H1 (cell line): ENCODE data around the gene TMEM44. TPM values are rescaled to one million over a fixed set of nuclear protein-coding genes. Genes with fewer than 3 reads are reported as not detected.

Experiments
- CTCF ChIA-PET: fragments of 300-600 bp; sonication (Branson Sonifier 250); formaldehyde crosslinking; loops from one replicate; lab custom pipeline; 2021; ENCODE audit not compliant: partially characterized antibody; lab: Charles Lee
- POLR2A ChIA-PET: fragments of 300-600 bp; sonication (Branson Sonifier 250); formaldehyde crosslinking; loops from one replicate; lab custom pipeline; 2021; ENCODE audit warnings: inconsistent platforms; ENCODE audit not compliant: partially characterized antibody; lab: Charles Lee
- DNase-seq, 2 experiments: peaks; one replicate each; pipeline versions ENCODE4 v3.0.0 to v3.0.0-alpha.2; 2010 to 2022; ENCODE audit warnings: low spot score in 2 of 2, low read depth in 1 of 2, mixed read lengths in 1 of 2
- FAIRE-seq: peaks from 2 replicates; lab custom pipeline; 2011; peaks lifted over from hg19 to GRCh38; lab: Jason Lieb, UNC
- H2AFZ ChIP-seq: 2 replicates; pipeline ENCODE4 v1.8.1; 2012; ENCODE audit warnings: low read length, inconsistent platforms
- H2AK5ac ChIP-seq: 2 replicates; pipeline ENCODE4 v1.6.1; 2013; ENCODE audit warnings: low read depth, low read length
- H2BK120ac ChIP-seq: replicated peaks from 2 replicates; pipeline ENCODE3; 2013; ENCODE audit warnings: low read depth, low read length, inconsistent platforms
- H2BK12ac ChIP-seq: 2 replicates; pipeline ENCODE4 v1.6.1; 2013; ENCODE audit warnings: low read depth, low read length
- H2BK15ac ChIP-seq: 2 replicates; pipeline ENCODE4 v1.6.1; 2013; ENCODE audit warnings: low read length
- H2BK20ac ChIP-seq: 2 replicates; pipeline ENCODE4 v1.6.1; 2013; ENCODE audit warnings: low read length
- H2BK5ac ChIP-seq: 2 replicates; pipeline ENCODE4 v1.6.1; 2013; ENCODE audit warnings: low read depth, low read length
- H3K14ac ChIP-seq: 2 replicates; pipeline ENCODE4 v1.6.1; 2013; ENCODE audit warnings: inconsistent platforms; ENCODE audit not compliant: insufficient read length
- H3K18ac ChIP-seq: 2 replicates; pipeline ENCODE4 v1.6.1; 2013; ENCODE audit warnings: low read length; ENCODE audit errors: extremely low read depth
- H3K23ac ChIP-seq: 2 replicates; pipeline ENCODE4 v1.6.1; 2013; ENCODE audit warnings: inconsistent platforms; ENCODE audit not compliant: insufficient read length
- H3K23me2 ChIP-seq: 2 replicates; pipeline ENCODE4 v1.6.1; 2013; ENCODE audit warnings: low read depth, low read length
- H3K27ac ChIP-seq: 2 replicates; pipeline ENCODE4 v1.6.1; 2011; ENCODE audit warnings: low read depth, low read length, inconsistent platforms
- H3K27me3 ChIP-seq, 4 experiments: replicated peaks in 1 of 4; 1 replicate in 1 of 4; 2 replicates in 3 of 4; pipeline versions ENCODE4 v1.6.1 to v1.8.1; 2011 to 2013; ENCODE audit warnings: low read length in 3 of 4, mild to moderate bottlenecking in 3 of 4, inconsistent platforms in 2 of 4, mixed read lengths in 2 of 4, moderate library complexity in 1 of 4; ENCODE audit not compliant: control insufficient read depth in 3 of 4, insufficient read depth in 3 of 4; ENCODE audit errors: extremely low read depth in 1 of 4
- H3K36me3 ChIP-seq, 4 experiments: 2 replicates each; pipeline versions ENCODE4 v1.6.1 to v1.8.1; 2011 to 2013; ENCODE audit warnings: mild to moderate bottlenecking in 4 of 4, low read length in 3 of 4, moderate library complexity in 2 of 4, control low read depth in 1 of 4, inconsistent platforms in 1 of 4; ENCODE audit not compliant: insufficient read depth in 4 of 4, control insufficient read depth in 2 of 4
- H3K4ac ChIP-seq: replicated peaks from 2 replicates; pipeline ENCODE3; 2013; ENCODE audit warnings: low read length, low read depth, mixed read lengths, inconsistent platforms; ENCODE audit not compliant: insufficient read length
- H3K4me1 ChIP-seq, 4 experiments: replicated peaks in 1 of 4; 1 replicate in 1 of 4; 2 replicates in 3 of 4; pipeline versions ENCODE4 v1.6.1 to v1.8.1; 2011 to 2013; ENCODE audit warnings: low read length in 3 of 4, inconsistent platforms in 2 of 4, mixed read lengths in 1 of 4; ENCODE audit not compliant: insufficient read depth in 4 of 4, control insufficient read depth in 3 of 4
- H3K4me2 ChIP-seq, 2 experiments: 2 replicates each; pipeline versions ENCODE4 v1.6.1 to v1.8.1; 2011 to 2013; ENCODE audit warnings: low read depth in 2 of 2, low read length in 2 of 2, control low read depth in 1 of 2, inconsistent platforms in 1 of 2, mild to moderate bottlenecking in 1 of 2; ENCODE audit not compliant: insufficient read depth in 1 of 2
- H3K4me3 ChIP-seq, 4 experiments: fragments of 200-600, 300-600 bp in 1 of 4; sonication (generic), shearing (Covaris generic), sonication (Bioruptor Twin) in 1 of 4; 2 replicates each; pipeline versions ENCODE4 v1.5.1 to v1.8.1; 2011 to 2016; ENCODE audit warnings: low read length in 4 of 4, low read depth in 3 of 4, control low read depth in 2 of 4, inconsistent platforms in 2 of 4, mild to moderate bottlenecking in 2 of 4, mixed read lengths in 1 of 4, moderate library complexity in 1 of 4; ENCODE audit not compliant: insufficient read depth in 2 of 4; ENCODE audit errors: extremely low read depth in 1 of 4
- H3K56ac ChIP-seq: replicated peaks from 2 replicates; pipeline ENCODE3; 2013; ENCODE audit warnings: low read depth, mild to moderate bottlenecking, mixed read lengths, low read length, inconsistent platforms; ENCODE audit not compliant: insufficient read length
- H3K79me1 ChIP-seq: 2 replicates; pipeline ENCODE4 v1.6.1; 2013; ENCODE audit warnings: low read depth, low read length, control low read depth
- H3K79me2 ChIP-seq, 2 experiments: 2 replicates each; pipeline versions ENCODE4 v1.6.1 to v1.8.1; 2012 to 2013; ENCODE audit warnings: low read length in 2 of 2, mild to moderate bottlenecking in 2 of 2, inconsistent platforms in 1 of 2; ENCODE audit not compliant: insufficient read depth in 2 of 2, control insufficient read depth in 1 of 2
- H3K9ac ChIP-seq, 4 experiments: replicated peaks in 1 of 4; 1 replicate in 1 of 4; 2 replicates in 3 of 4; pipeline versions ENCODE4 v1.6.1 to v1.8.1; 2011 to 2013; ENCODE audit warnings: low read depth in 3 of 4, low read length in 3 of 4, control low read depth in 2 of 4, mild to moderate bottlenecking in 2 of 4, moderate library complexity in 2 of 4, inconsistent platforms in 1 of 4; ENCODE audit errors: extremely low read depth in 1 of 4
- H3K9me3 ChIP-seq, 2 experiments: 2 replicates each; pipeline versions ENCODE4 v1.6.1 to v1.8.1; 2012 to 2013; ENCODE audit warnings: mild to moderate bottlenecking in 2 of 2, moderate library complexity in 2 of 2, control low read depth in 1 of 2, inconsistent platforms in 1 of 2, low read depth in 1 of 2, low read length in 1 of 2, mixed read lengths in 1 of 2; ENCODE audit not compliant: insufficient read depth in 2 of 2
- H4K20me1 ChIP-seq, 2 experiments: replicated peaks in 1 of 2; 2 replicates each; pipeline versions ENCODE3 to v1.8.1; 2011 to 2013; ENCODE audit warnings: inconsistent platforms in 2 of 2, low read length in 2 of 2, mild to moderate bottlenecking in 1 of 2; ENCODE audit not compliant: insufficient read depth in 2 of 2, control insufficient read depth in 1 of 2
- H4K5ac ChIP-seq: 2 replicates; pipeline ENCODE4 v1.6.1; 2013; ENCODE audit warnings: low read length, low read depth, mixed read lengths, inconsistent platforms; ENCODE audit not compliant: insufficient read length
- H4K8ac ChIP-seq: 2 replicates; pipeline ENCODE4 v1.8.0; 2013; ENCODE audit warnings: mild to moderate bottlenecking, moderate library complexity, low read length, inconsistent platforms; ENCODE audit not compliant: insufficient read depth; ENCODE audit errors: extremely low read depth
- H4K91ac ChIP-seq: replicated peaks from 2 replicates; pipeline ENCODE3; 2013; ENCODE audit warnings: low read length, mixed read lengths, inconsistent platforms; ENCODE audit not compliant: insufficient read length
- CBX5 ChIP-seq: fragments of 300-800, 300-1000 bp; sonication (generic); IDR thresholded peaks from 2 replicates; pipeline ENCODE4 v1.7.1; 2016; ENCODE audit warnings: antibody characterized with exemption, low read length, low read depth
- CHD1 ChIP-seq: IDR thresholded peaks from 2 replicates; pipeline ENCODE4 v1.6.1; 2012; ENCODE audit warnings: low read depth, low read length, improper control_type of control experiment
- EP300 ChIP-seq, 2 experiments: IDR thresholded peaks; 1 replicate in 1 of 2; 2 replicates in 1 of 2; pipeline ENCODE4 v1.6.1; 2011 to 2012; ENCODE audit warnings: low read depth in 2 of 2, low read length in 2 of 2, mild to moderate bottlenecking in 2 of 2, borderline replicate concordance in 1 of 2, inconsistent platforms in 1 of 2, moderate library complexity in 1 of 2
- EZH2 ChIP-seq: fragments of 200-600 bp; sonication (generic); IDR thresholded peaks from 2 replicates; pipeline ENCODE4 v1.7.1; 2012; ENCODE audit warnings: low read depth, mild to moderate bottlenecking, moderate library complexity, low read length, inconsistent platforms; ENCODE audit not compliant: severe bottlenecking
- GABPA ChIP-seq: IDR thresholded peaks from 2 replicates; pipeline ENCODE4 v1.6.1; 2011; ENCODE audit warnings: mild to moderate bottlenecking, low read length, moderate library complexity, borderline replicate concordance; ENCODE audit not compliant: insufficient read depth
- HDAC6 ChIP-seq: IDR thresholded peaks from one replicate; pipeline ENCODE4 v1.7.1; 2012; ENCODE audit warnings: low read depth, mild to moderate bottlenecking, inconsistent platforms, low read length, moderate library complexity
- JUN ChIP-seq: IDR thresholded peaks from 2 replicates; pipeline ENCODE4 v1.6.1; 2011; ENCODE audit warnings: low read depth, mild to moderate bottlenecking, improper control_type of control experiment, low read length
- KDM4A ChIP-seq: IDR thresholded peaks from one replicate; pipeline ENCODE4 v1.7.1; 2012; ENCODE audit warnings: low read depth, mild to moderate bottlenecking, moderate library complexity, low read length, inconsistent platforms; ENCODE audit not compliant: severe bottlenecking
- MAFK ChIP-seq: IDR thresholded peaks from 2 replicates; pipeline ENCODE4 v1.6.1; 2012; ENCODE audit warnings: low read depth, mild to moderate bottlenecking, improper control_type of control experiment, low read length
- POLR2A ChIP-seq, 2 experiments: IDR thresholded peaks; 1 replicate in 1 of 2; 2 replicates in 1 of 2; pipeline ENCODE4 v1.6.1; 2011; ENCODE audit warnings: low read depth in 2 of 2, low read length in 2 of 2, mild to moderate bottlenecking in 2 of 2; ENCODE audit errors: control extremely low read depth in 1 of 2
- RBBP5 ChIP-seq: IDR thresholded peaks from 2 replicates; pipeline ENCODE4 v1.7.1; 2012; ENCODE audit warnings: low read depth, mild to moderate bottlenecking, inconsistent platforms, low read length, moderate library complexity, borderline replicate concordance
- SIRT6 ChIP-seq: IDR thresholded peaks from one replicate; pipeline ENCODE4 v1.7.1; 2012; ENCODE audit warnings: low read length, inconsistent platforms
- TCF12 ChIP-seq: IDR thresholded peaks from 2 replicates; pipeline ENCODE4 v1.6.1; 2011; ENCODE audit warnings: low read depth, mild to moderate bottlenecking, low read length
- WGBS, 2 experiments: shearing (Covaris generic) in 1 of 2; methylation state at CpG; one replicate each; pipeline versions ENCODE4 v1.1.6 to v1.1.7; 2013 to 2015; ENCODE audit warnings: low lambda C conversion rate in 2 of 2, mixed read lengths in 2 of 2, inconsistent platforms in 1 of 2, low coverage in 1 of 2, missing lambda C conversion rate in 1 of 2; ENCODE audit not compliant: insufficient replicate concordance in 2 of 2, insufficient coverage in 1 of 2, insufficient read length in 1 of 2; ENCODE audit errors: extremely low coverage in 1 of 2, missing lambda C conversion rate in 1 of 2; 5-methylcytosine and 5-hydroxymethylcytosine counted together
- polyA plus RNA-seq, 7 experiments: library from polyadenylated mRNA; depleted of rRNA in 3 of 7; stranded (reverse) in 5 of 7; unstranded in 2 of 7; fragments of >200 nt in 5 of 7; fragments of 200-250 nt in 2 of 7; gene quantifications; 1 replicate in 5 of 7; 2 replicates in 1 of 7; 4 replicates in 1 of 7; pipeline versions ENCODE4 v1.2.1 to v1.2.3, GENCODE V29; 2011 to 2013; ENCODE audit warnings: missing spikeins in 2 of 7, mixed read lengths in 2 of 7
- total RNA-seq: library from RNA; stranded (reverse); fragmentation: NEBNext Ultra II Directional; extraction: Animal tissue kit (Norgen Biotek cat#: 25700); gene quantifications from 2 replicates; pipeline ENCODE4 v1.2.1, GENCODE V29; 2021
- TF ChIP-seq, protein P1 (sequence below): IDR thresholded peaks from 2 replicates; pipeline ENCODE4 v1.6.1; 2011; ENCODE audit warnings: low read depth, mild to moderate bottlenecking, low read length; ENCODE audit not compliant: insufficient read depth

TMEM44 gene
- total and polyA plus RNA-seq, 2 of the 8 experiments (the other 6 are each of a cell fraction or from before 2014, with no cell fraction given), result 14.0 to 16.7 TPM

DNA sequence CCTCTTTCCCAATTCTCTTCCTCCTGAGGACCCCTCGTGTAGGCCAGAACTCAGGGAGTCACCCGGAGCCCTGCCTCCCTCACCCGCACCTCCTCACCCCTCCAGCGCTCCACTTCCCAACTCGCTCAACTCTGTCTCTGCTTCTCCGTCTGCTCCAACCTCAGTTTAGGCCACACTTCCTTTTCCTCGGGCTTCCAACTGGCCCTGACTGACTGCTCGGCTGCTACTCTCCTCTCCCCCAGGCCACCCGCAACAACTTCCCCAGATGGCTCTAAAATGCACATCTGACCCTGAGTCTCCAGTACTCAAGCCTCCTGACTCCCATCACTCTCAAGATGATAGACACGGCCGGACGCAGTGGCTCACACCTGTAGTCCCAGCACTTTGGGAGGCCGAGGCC lies 23.6 kb downstream of the TMEM44 start:
- Histone ChIP-seq H3K27ac (no peak overlapping the region), H3K79me2 (no peaks in the 10 kb centered on the region), H3K9ac (no peak overlapping the region), H2BK20ac (no peak overlapping the region), H3K36me3 (no peaks in the 10 kb centered on the region), H4K8ac (no peak overlapping the region), H2BK15ac (no peak overlapping the region), H3K4me2 (no peak overlapping the region), H3K4me3 (no peak overlapping the region), H3K27me3 (no peaks in the 10 kb centered on the region), H2BK12ac (no peak overlapping the region), H4K91ac (no peak overlapping the region), H3K56ac (no peak overlapping the region), H2BK120ac (no peak overlapping the region), H2BK5ac (no peak overlapping the region), H3K23ac (no peak overlapping the region), H3K23me2 (no peaks in the 10 kb centered on the region), H3K9me3 (no peaks in the 10 kb centered on the region; a peak in 1 of 4 replicates), H3K4me1 (no peaks in the 10 kb centered on the region; a peak in 1 of 7 replicates), H3K79me1 (no peaks in the 10 kb centered on the region), H2AK5ac (no peak overlapping the region), H3K14ac (no peak overlapping the region), H3K4ac (no peak overlapping the region), H4K20me1 (peaks cover 2% of the 10 kb centered on the region in 2 experiments), H3K18ac (no peak overlapping the region), H4K5ac (no peak overlapping the region), H2AFZ (no peak overlapping the region)
- no peak for DNase-seq
- CTCF ChIA-PET, result interaction anchor here (1.0 to 1.9 kb wide), 2 partner anchors 14 to 206 kb away, joined by 4 to 8 read pairs; no protein-coding TSS in a partner anchor
- WGBS, 2 experiments, result 85% methylated on average over 13 of the region's 13 CpGs; no CpG with 5 or more reads in 1 of the 2 experiments
- POLR2A ChIA-PET, result no interaction called here
- no peak for FAIRE-seq
- TF ChIP-seq MAFK, result no peak
- no peak for TF ChIP-seq JUN
- TF ChIP-seq KDM4A, result no peak
- no peak for TF ChIP-seq POLR2A (IDR thresholded peaks at IDR 0.05; ENCODE audit: control extremely low read depth in 1 of 2, low read depth in 2 of 2, low read length in 2 of 2)
- TF ChIP-seq SIRT6, result no peak
- no peak for TF ChIP-seq CBX5
- no peak for TF ChIP-seq EZH2
- TF ChIP-seq TCF12, result no peak
- no peak for TF ChIP-seq CHD1
- no peak for TF ChIP-seq RBBP5
- no peak for TF ChIP-seq GABPA
- no peak for TF ChIP-seq EP300 (IDR thresholded peaks at IDR 0.05; ENCODE audit: borderline replicate concordance in 1 of 2, low read depth in 2 of 2, low read length in 2 of 2)
- TF ChIP-seq, protein P1, sequence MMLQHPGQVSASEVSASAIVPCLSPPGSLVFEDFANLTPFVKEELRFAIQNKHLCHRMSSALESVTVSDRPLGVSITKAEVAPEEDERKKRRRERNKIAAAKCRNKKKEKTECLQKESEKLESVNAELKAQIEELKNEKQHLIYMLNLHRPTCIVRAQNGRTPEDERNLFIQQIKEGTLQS, result no peak
- TF ChIP-seq HDAC6, result no peak
